ENCODE measurements around the gene GTPBP8. TPM values are rescaled to one million over a fixed set of nuclear protein-coding genes. Genes with fewer than 3 reads are reported as not detected.

GTPBP8 gene
- total and polyA plus RNA-seq, 10 of the 15 experiments (the other 5 are each of a cell fraction or from before 2014, with no cell fraction given) = 10.3 to 29.0 (median 17.0) TPM

- no peak for TF ChIP-seq PKNOX1 (IDR thresholded peaks at IDR 0.05)
- TF ChIP-seq EGR1 (IDR thresholded peaks at IDR 0.05; ENCODE audit: borderline replicate concordance in 1 of 2, low read depth in 2 of 2, low read length in 2 of 2) = 0 out of 3 replicates have a peak, but pooled peaks of 1 of the 2 experiments have one; percentile 51
- TF ChIP-seq, protein P1, sequence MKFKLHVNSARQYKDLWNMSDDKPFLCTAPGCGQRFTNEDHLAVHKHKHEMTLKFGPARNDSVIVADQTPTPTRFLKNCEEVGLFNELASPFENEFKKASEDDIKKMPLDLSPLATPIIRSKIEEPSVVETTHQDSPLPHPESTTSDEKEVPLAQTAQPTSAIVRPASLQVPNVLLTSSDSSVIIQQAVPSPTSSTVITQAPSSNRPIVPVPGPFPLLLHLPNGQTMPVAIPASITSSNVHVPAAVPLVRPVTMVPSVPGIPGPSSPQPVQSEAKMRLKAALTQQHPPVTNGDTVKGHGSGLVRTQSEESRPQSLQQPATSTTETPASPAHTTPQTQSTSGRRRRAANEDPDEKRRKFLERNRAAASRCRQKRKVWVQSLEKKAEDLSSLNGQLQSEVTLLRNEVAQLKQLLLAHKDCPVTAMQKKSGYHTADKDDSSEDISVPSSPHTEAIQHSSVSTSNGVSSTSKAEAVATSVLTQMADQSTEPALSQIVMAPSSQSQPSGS (IDR thresholded peaks at IDR 0.05; ENCODE audit: low read length) = peak; percentile 48; the same call in 1 of the 2 replicates
- no peak for TF ChIP-seq ELK1 (IDR thresholded peaks at IDR 0.05; ENCODE audit: low read depth, low read length)
- no peak for TF ChIP-seq ZBTB11 (CRISPR knock-in tag; IDR thresholded peaks at IDR 0.05)
- TF ChIP-seq YY1 (IDR thresholded peaks at IDR 0.05; ENCODE audit: low read depth, low read length) = no peak
- TF ChIP-seq, protein P2, sequence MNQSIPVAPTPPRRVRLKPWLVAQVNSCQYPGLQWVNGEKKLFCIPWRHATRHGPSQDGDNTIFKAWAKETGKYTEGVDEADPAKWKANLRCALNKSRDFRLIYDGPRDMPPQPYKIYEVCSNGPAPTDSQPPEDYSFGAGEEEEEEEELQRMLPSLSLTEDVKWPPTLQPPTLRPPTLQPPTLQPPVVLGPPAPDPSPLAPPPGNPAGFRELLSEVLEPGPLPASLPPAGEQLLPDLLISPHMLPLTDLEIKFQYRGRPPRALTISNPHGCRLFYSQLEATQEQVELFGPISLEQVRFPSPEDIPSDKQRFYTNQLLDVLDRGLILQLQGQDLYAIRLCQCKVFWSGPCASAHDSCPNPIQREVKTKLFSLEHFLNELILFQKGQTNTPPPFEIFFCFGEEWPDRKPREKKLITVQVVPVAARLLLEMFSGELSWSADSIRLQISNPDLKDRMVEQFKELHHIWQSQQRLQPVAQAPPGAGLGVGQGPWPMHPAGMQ (IDR thresholded peaks at IDR 0.05; ENCODE audit: borderline replicate concordance) = no peak
- no peak for TF ChIP-seq BRCA1 (IDR thresholded peaks at IDR 0.05; ENCODE audit: low read depth, low read length)
- no peak for TF ChIP-seq BCL3 (IDR thresholded peaks at IDR 0.05; ENCODE audit: borderline replicate concordance, insufficient read depth, low read depth, low read length, poor library complexity, severe bottlenecking)
- no peak for TF ChIP-seq ESRRA (IDR thresholded peaks at IDR 0.05; ENCODE audit: low read length)
- no peak for TF ChIP-seq MLLT1 (IDR thresholded peaks at IDR 0.05)
- TF ChIP-seq STAT3 (IDR thresholded peaks at IDR 0.05; ENCODE audit: low read depth, low read length) = no peak
- no peak for TF ChIP-seq ZNF274 (IDR thresholded peaks at IDR 0.05; ENCODE audit: insufficient read depth, insufficient read length)
- no peak for TF ChIP-seq SREBF2 (IDR thresholded peaks at IDR 0.05; ENCODE audit: low read length)
- TF ChIP-seq CEBPB (IDR thresholded peaks at IDR 0.05; ENCODE audit: borderline replicate concordance in 1 of 2, low read depth in 2 of 2, low read length in 2 of 2) = no peak
- TF ChIP-seq GABPA (IDR thresholded peaks at IDR 0.05; ENCODE audit: low read depth) = no peak
Measured at GRCh38 chr3:112958811-112959560, 31.8 kb upstream of the GTPBP8 start (continued).

Data from GM12878 (cell line).